ENCODE results near the gene LZTS2. TPM values are rescaled to one million over a fixed set of nuclear protein-coding genes. Genes with fewer than 3 reads are reported as not detected.

The LZTS2 gene
- polyA plus RNA-seq, 1 of the 3 experiments (the other 2 are of a cell fraction), result 50.6 TPM

DNA sequence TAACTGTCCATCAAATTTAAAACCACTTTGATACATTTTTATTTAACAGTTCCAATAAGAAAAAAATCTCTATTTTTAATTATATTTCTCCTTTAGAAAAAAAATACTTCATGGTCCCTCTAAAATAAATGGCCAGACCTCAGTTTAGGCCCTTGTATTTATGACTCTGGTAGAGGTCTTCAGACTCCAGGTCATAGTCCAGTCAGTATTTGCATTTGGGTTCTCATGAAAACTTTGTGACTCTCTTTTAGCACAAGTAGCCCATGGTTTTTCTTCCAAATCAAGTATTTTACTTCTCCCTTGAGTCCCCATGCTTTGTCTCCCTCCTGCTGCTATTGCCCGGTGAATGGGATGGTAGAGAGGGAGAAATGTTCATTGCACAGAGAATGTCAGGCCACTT, 35.8 kb upstream of the LZTS2 start:
- Histone ChIP-seq H3K9ac (no peak overlapping the region), H3K27ac (ENCODE audit: low read depth in 2 of 2, low read length in 1 of 2) (no peak overlapping the region), H3K36me3 (replicated peaks in 1 of 2; ENCODE audit: control insufficient read depth in 1 of 2, insufficient read depth in 2 of 2, low read length in 1 of 2) (peaks cover 61 to 71% of the 10 kb centered on the region in 2 experiments), H4K20me1 (ENCODE audit: insufficient read depth) (no peaks in the 10 kb centered on the region), H3K9me3 (no peaks in the 10 kb centered on the region), H3F3A (replicated peaks; ENCODE audit: insufficient read depth) (peaks cover 7% of the 10 kb centered on the region), H3K4me1 (ENCODE audit: control insufficient read depth in 1 of 2, insufficient read depth in 2 of 2, low read depth in 1 of 2, low read length in 1 of 2) (peaks cover 2 to 4% of the 10 kb centered on the region in 2 experiments; a peak in 2 of 4 replicates), H3K27me3 (ENCODE audit: insufficient read depth) (no peaks in the 10 kb centered on the region), H3K4me3 (ENCODE audit: low read depth in 2 of 2, low read length in 1 of 2) (no peak overlapping the region), H2AFZ (ENCODE audit: low read depth) (no peak overlapping the region), H3K79me2 (ENCODE audit: insufficient read depth) (no peaks in the 10 kb centered on the region), H3K9me2 (no peaks in the 10 kb centered on the region), H3K4me2 (no peak overlapping the region)
- no peak for DNase-seq
- ChIA-PET POLR2A (no interaction called here), CTCF (interaction anchor here (1.1 to 3.8 kb wide), 2 partner anchors 43 to 50 kb away, joined by 4 to 15 read pairs; no protein-coding TSS in a partner anchor)
- TF ChIP-seq RCOR1 (IDR thresholded peaks at IDR 0.05; ENCODE audit: low read length) (no peak), RAD21 (IDR thresholded peaks at IDR 0.05; ENCODE audit: low read length) (no peak), FOSL2 (IDR thresholded peaks at IDR 0.05; ENCODE audit: borderline replicate concordance, low read depth) (no peak), PBX3 (IDR thresholded peaks at IDR 0.05) (no peak), RFX5 (IDR thresholded peaks at IDR 0.05; ENCODE audit: low read length) (no peak), IRF3 (IDR thresholded peaks at IDR 0.05; ENCODE audit: low read depth, low read length) (no peak), NFIC (IDR thresholded peaks at IDR 0.05; ENCODE audit: borderline replicate concordance) (no peak), CHD2 (IDR thresholded peaks at IDR 0.05; ENCODE audit: low read length, partially characterized antibody) (no peak), RXRA (IDR thresholded peaks at IDR 0.05; ENCODE audit: borderline replicate concordance, low read depth) (no peak), SMC3 (IDR thresholded peaks at IDR 0.05; ENCODE audit: low read depth, low read length) (no peak), MXI1 (IDR thresholded peaks at IDR 0.05; ENCODE audit: low read depth, low read length) (no peak), JUND (IDR thresholded peaks at IDR 0.05) (no peak), ELF1 (IDR thresholded peaks at IDR 0.05) (no peak), MAX (IDR thresholded peaks at IDR 0.05; ENCODE audit: low read depth) (no peak), GATA2 (CRISPR knock-in tag; IDR thresholded peaks at IDR 0.05) (no peak), YY1 (IDR thresholded peaks at IDR 0.05; ENCODE audit: low read depth) (no peak), TEAD4 (IDR thresholded peaks at IDR 0.05; ENCODE audit: borderline replicate concordance, insufficient read depth) (no peak), GABPA (IDR thresholded peaks at IDR 0.05; ENCODE audit: low read depth) (no peak)
- TF ChIP-seq, protein P1, sequence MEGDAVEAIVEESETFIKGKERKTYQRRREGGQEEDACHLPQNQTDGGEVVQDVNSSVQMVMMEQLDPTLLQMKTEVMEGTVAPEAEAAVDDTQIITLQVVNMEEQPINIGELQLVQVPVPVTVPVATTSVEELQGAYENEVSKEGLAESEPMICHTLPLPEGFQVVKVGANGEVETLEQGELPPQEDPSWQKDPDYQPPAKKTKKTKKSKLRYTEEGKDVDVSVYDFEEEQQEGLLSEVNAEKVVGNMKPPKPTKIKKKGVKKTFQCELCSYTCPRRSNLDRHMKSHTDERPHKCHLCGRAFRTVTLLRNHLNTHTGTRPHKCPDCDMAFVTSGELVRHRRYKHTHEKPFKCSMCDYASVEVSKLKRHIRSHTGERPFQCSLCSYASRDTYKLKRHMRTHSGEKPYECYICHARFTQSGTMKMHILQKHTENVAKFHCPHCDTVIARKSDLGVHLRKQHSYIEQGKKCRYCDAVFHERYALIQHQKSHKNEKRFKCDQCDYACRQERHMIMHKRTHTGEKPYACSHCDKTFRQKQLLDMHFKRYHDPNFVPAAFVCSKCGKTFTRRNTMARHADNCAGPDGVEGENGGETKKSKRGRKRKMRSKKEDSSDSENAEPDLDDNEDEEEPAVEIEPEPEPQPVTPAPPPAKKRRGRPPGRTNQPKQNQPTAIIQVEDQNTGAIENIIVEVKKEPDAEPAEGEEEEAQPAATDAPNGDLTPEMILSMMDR (IDR thresholded peaks at IDR 0.05), result no peak
- TF ChIP-seq, protein P2, sequence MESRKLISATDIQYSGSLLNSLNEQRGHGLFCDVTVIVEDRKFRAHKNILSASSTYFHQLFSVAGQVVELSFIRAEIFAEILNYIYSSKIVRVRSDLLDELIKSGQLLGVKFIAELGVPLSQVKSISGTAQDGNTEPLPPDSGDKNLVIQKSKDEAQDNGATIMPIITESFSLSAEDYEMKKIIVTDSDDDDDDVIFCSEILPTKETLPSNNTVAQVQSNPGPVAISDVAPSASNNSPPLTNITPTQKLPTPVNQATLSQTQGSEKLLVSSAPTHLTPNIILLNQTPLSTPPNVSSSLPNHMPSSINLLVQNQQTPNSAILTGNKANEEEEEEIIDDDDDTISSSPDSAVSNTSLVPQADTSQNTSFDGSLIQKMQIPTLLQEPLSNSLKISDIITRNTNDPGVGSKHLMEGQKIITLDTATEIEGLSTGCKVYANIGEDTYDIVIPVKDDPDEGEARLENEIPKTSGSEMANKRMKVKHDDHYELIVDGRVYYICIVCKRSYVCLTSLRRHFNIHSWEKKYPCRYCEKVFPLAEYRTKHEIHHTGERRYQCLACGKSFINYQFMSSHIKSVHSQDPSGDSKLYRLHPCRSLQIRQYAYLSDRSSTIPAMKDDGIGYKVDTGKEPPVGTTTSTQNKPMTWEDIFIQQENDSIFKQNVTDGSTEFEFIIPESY (IDR thresholded peaks at IDR 0.05; ENCODE audit: borderline replicate concordance, low read depth), result no peak
- WGBS (ENCODE audit: low lambda C conversion rate), result 94% methylated on average over 1 of the region's 1 CpG

Data from SK-N-SH (cell line).